ENCODE measurements around the gene ALOX12.
"Not testable (repeated sequence)": the region's sequence is repeated elsewhere in the genome, so short reads cannot be mapped to it uniquely, and the experiment has no call there.

The ALOX12 gene

DNA sequence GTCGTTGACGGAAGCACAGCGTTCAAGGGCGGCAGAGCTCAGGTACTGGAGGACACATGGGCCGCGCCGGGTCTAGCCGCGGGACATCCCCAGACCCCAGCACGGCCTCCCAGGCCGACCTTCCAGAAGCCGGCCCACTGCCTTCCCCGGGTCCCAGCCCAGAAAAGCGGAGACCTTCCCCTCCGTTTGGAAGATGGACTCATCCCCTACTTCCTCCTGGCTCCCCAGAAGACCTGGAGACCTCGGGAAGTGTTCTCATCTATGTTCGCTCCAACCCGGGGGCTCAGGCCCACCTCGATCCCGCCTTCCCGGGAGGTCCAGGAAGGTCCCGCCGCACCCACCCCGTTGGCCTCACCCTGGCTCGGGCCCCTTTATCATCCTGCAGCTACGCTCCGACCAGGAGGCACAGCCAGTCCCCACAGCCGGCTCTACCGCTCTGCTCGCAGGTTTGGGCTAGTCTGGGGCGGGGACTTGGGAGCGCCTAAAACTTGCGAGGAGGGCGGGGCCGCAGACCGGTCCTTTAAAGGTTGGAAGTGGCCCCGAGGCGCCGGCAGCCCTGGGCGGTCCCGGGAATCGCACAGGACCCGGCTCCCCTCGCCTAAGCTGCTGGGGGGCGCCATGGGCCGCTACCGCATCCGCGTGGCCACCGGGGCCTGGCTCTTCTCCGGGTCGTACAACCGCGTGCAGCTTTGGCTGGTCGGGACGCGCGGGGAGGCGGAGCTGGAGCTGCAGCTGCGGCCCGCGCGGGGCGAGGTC is at the start of gene ALOX12:
Gene ALOX12 (plus strand): TSS at position 550 of the 756 bp plus-strand sequence. CDS start 69 bp downstream, at position 619.
- in situ Hi-C loops (cut with MboI; ENCODE audit: low sequenced_read_pairs) = no loop called here

DNA sequence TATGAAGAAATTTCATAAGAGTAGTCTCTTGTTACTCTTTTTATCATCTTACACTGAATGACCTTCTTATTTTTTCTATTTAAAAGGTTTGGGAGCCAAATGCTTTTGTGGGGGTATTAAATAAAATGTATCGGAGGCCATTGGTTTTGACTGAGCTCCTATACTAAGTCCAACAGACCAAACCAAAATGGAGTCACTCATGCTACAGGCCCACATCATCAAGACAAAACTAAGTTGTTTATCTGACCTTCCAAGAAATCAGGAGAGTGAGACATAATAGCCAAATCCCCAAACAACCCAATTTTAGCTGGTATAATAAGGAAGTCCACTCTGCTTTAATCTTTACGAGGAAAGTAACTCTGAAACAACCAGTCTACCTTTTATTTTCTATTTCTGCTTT is 48.1 kb upstream of the ALOX12 start:
- in situ Hi-C loops (cut with MboI; ENCODE audit: low sequenced_read_pairs) = no loop called here

GRCh38 chr17:6948562-6948961 is 47.3 kb upstream of the ALOX12 start:
- in situ Hi-C loops (cut with MboI; ENCODE audit: low sequenced_read_pairs) = no loop called here

- in situ Hi-C loops (cut with MboI; ENCODE audit: low sequenced_read_pairs) = no loop called here
Measured at GRCh38 chr17:6948976-6949375, 46.9 kb upstream of the ALOX12 start.

DNA sequence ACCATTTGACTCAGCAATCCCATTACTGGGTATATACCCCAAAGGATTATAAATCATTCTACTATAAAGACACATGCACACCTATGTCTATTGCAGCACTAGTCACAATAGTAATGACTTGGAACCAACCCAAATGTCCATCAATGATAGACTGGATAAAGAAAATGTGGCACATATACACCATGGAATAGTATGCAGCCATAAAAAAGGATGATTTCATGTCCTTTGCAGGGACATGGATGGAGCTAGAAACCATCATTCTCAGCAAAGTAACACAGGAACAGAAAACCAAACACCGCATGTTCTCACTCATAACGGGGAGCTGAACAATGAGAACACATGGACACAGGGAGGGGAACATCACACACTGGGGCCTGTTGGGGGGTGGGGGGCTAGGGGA is 44.9 kb upstream of the ALOX12 start:
- in situ Hi-C loops (cut with MboI; ENCODE audit: low sequenced_read_pairs) = not testable (repeated sequence)

DNA sequence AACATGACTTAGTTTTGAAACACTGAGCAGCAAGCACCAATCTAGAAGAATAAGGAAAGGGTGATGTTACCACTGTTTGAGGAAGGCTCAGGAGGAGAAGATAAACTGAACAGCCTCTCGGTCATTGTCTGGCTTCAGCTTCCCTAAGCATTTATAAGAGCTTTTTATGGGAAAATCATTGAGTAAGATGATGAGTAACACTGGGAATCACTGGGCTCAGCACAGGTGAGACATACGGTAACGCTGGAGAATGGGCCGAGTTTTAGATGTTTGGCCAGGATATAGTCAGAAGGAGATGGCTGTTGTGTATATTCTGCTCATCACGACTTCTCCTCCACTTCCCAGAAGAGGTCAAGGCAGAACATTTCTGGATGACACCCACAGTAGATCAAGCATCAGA is 42.2 kb upstream of the ALOX12 start:
- in situ Hi-C loops (cut with MboI; ENCODE audit: low sequenced_read_pairs) = no loop called here

DNA sequence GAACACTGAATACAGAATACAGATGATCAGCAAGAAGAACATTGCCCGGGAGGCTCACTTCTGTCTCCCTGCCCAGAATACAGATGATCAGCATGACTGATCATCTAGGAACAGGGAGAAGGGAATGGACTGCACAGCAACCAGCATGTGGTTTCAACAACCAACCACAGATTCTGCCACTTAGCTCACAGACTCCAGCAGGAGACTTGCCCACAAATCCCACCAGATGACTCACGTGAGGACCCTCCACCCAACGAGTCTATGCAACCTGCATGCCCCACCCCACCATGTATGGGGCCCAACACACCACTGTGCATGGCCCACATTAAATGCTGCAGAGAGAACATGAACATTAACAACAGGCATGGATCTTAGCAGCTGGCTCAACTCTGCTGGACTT is 36.1 kb upstream of the ALOX12 start:
- in situ Hi-C loops (cut with MboI; ENCODE audit: low sequenced_read_pairs) = no loop called here

DNA sequence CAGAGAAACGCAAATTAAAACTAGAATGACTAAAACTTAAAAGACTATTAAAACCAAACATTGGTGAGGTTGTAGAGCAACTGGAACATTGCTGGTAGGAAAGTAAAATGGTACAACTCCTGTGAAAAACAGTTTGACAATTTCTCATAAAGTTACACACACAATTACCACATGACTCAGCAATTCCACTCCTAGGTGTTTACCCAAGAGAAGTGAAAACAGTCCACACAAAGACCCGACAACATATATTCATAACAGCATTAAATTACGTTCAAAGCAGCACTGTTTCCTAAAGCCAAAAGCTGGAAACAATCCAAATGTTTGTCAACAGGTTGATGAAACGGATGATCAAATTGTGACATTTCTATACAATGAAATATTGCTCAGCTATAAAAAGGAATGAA is 26.5 kb upstream of the ALOX12 start:
- in situ Hi-C loops (cut with MboI; ENCODE audit: low sequenced_read_pairs) = no loop called here

DNA sequence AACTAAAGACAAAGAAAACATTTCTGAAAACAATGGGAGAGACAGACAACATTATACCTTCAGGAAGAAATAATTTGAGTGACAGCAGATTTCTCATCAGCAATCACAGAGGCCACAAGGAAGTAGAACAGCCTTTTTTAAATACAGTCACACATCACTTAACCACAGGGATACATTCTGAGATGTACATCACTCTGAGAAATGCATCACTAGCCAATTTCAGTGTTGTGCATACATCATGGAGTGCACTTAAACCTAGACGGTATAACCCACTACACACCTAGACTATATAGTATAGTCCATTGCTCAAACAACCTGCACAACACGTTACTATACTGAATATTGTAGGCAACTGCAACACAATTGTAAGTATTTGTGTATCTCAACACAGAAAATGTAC is 24.9 kb upstream of the ALOX12 start:
- in situ Hi-C loops (cut with MboI; ENCODE audit: low sequenced_read_pairs) = no loop called here

DNA sequence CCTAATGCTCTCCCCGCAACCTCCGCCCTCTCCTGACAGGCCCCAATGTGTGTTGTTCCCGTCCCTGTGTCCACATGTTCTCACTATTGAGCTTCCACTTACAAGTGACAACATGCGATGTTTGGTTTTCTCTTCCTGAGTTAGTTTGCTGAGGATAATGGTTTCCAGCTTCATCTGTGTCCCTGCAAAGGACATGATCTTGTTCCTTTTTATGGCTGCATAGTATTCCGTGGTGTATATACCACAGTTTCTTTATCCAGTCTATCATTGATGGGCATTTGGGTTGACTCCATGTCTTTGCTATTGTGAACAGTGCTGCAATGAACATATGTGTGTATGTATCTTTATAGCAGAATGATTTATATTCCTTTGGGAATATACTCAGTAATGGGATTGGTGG is 16.4 kb upstream of the ALOX12 start:
- in situ Hi-C loops (cut with MboI; ENCODE audit: low sequenced_read_pairs) = not testable (repeated sequence)

DNA sequence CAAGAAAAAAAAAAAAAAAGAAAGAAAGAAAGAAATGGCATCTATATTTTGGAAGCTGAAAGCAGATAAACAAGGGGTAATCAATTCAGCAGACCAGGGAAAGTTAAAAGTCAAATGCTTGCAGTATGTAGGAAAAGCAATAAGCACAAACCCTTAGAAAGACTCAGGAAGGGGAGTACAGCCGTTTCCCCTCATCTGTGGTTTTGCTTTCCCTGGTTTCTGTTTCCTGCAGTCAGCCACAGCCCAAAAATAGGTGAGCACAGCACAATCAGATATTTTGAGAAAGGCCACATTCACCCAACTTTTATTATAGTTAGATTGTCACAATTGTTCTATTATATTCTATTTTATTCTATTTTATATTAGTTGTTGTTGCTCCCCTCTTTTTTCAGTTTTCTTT is 14.4 kb upstream of the ALOX12 start:
- in situ Hi-C loops (cut with MboI; ENCODE audit: low sequenced_read_pairs) = no loop called here

DNA sequence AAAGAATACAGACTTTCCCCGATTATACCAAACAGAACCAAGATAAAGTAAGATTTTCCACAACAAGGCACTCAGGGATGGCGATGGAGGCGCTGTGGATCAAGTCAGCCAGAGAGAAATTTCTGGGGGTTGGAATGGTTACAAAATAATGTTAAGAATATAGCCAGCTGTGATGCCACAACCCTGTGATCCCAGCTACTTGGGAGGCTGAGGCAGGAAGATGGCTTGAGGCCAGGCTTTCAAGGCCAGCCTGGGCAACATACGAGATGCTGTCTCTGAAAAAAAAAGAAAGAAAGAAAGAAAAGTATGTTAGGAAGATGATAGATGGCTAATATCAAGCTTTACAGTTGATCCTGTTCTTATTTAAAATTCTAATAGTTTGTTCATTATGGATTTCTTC is 10.6 kb upstream of the ALOX12 start:
- in situ Hi-C loops (cut with MboI; ENCODE audit: low sequenced_read_pairs) = no loop called here

DNA sequence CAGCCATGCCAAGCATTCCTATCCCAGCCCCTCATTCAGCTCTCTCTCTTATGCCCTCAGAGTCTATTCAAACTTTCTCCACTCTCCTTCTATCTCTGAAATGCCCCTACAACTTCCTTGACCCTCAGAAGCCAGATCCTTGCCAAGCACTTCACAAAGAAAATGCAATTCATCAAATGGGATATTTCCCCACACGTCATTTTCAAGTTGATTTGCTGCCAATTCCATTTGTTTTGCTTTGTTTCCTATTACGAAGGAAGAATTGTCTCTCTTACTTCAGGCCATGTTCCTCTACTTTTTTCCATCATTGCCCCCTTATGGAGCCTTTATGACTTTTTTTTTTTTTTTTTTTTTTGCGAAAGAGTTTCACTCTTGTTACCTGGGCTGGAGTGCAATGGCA is 9.2 kb upstream of the ALOX12 start:
- in situ Hi-C loops (cut with MboI; ENCODE audit: low sequenced_read_pairs) = no loop called here

- in situ Hi-C loops (cut with MboI; ENCODE audit: low sequenced_read_pairs) = no loop called here
Measured at GRCh38 chr17:6989779-6990178, 6.1 kb upstream of the ALOX12 start.

- in situ Hi-C loops (cut with MboI; ENCODE audit: low sequenced_read_pairs) = not testable (repeated sequence)
Measured at GRCh38 chr17:6993613-6994056, 2.2 kb upstream of the ALOX12 start.

- in situ Hi-C loops (cut with MboI; ENCODE audit: low sequenced_read_pairs) = no loop called here
Measured at GRCh38 chr17:6994118-6994598, 1.7 kb upstream of the ALOX12 start.

- in situ Hi-C loops (cut with MboI; ENCODE audit: low sequenced_read_pairs) = no loop called here
Measured at GRCh38 chr17:6994666-6995256, 1.1 kb upstream of the ALOX12 start.

- in situ Hi-C loops (cut with MboI; ENCODE audit: low sequenced_read_pairs) = no loop called here
Measured at GRCh38 chr17:6996256-6997011, 585 bp downstream of the ALOX12 start.

DNA sequence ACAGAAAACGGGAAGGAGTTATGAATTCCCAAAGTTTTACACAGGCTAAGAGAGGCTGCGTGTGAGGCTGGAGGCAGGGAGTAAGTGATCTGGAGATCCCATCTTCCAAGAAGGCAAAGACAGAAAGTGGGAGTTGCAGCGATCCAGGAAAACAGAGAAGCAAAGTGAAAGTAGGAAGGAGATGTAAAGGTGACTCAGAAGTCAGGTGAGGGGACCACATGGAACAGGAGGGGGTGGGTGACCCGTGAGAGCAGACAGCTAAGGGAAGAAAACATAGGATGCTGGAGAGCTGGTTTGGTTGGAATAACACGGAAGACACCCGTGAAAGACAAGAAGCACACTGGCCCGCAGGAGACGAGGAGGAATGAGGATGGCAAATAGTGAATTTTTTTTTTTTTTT is 1.3 kb downstream of the ALOX12 start:
- in situ Hi-C loops (cut with MboI; ENCODE audit: low sequenced_read_pairs) = no loop called here

GRCh38 chr17:6998855-6999508 is 3.1 kb downstream of the ALOX12 start:
- in situ Hi-C loops (cut with MboI; ENCODE audit: low sequenced_read_pairs) = no loop called here

DNA sequence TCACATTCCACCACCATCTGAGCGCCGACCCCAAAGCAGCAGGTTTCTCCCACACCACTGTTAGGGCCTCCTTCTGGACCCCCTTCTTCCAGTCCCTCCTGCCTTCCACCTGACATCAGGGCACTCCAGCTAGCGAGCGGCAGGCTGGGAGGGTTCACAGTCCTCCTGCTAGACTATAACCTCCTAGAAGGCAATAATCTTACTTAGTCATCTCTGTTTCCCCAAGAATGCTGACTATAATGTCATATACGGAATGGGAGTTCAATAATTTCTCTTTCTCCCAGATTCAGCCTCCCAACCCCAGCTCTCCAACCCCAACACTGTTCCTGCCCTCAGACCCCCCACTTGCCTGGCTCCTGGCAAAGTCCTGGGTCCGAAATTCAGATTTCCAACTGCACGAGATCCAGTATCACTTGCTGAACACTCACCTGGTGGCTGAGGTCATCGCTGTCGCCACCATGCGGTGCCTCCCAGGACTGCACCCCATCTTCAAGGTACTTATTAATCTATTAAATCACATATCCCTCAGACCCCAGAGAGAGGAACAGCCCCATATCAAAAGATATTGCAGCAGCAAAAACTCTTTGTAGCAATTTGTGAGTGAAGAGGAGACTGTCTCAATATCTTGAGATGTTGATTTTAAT is 5.6 kb downstream of the ALOX12 start:
- in situ Hi-C loops (cut with MboI; ENCODE audit: low sequenced_read_pairs) = loop anchor here (25.0 kb wide), 1 partner anchor 539 kb away; no protein-coding TSS in a partner anchor

Measured in HL-60/S4 treated with retinoic acid at 250 ng/mL for 4 days and 3 days (cell line).